Mucosa of descending colon (tissue), 3 donors: ENCODE data around the gene RBP2. TPM values are rescaled to one million over a fixed set of nuclear protein-coding genes. Genes with fewer than 3 reads are reported as not detected.

Experiments used
- ATAC-seq: fragments of 200-7000 bp; cut with Tn5 transposase; one replicate; pipeline ENCODE4 v1.9.1; 2020; ENCODE audit warnings: mild to moderate bottlenecking, moderate library complexity
- DNase-seq, 3 donors: peaks; one replicate each; pipeline ENCODE4 v3.0.0-alpha.2; 2020
- H3K36me3 ChIP-seq: fragments of 200-600 bp; one replicate; pipeline ENCODE4 v1.8.0; 2021; ENCODE audit warnings: low read depth, mild to moderate bottlenecking
- H3K4me1 ChIP-seq: fragments of 200-600 bp; one replicate; pipeline ENCODE4 v1.8.0; 2021; ENCODE audit warnings: low read depth, mild to moderate bottlenecking
- H3K4me3 ChIP-seq: fragments of 200-600 bp; one replicate; pipeline ENCODE4 v1.8.0; 2021; ENCODE audit warnings: mild to moderate bottlenecking
- H3K9me3 ChIP-seq: fragments of 200-600 bp; one replicate; pipeline ENCODE4 v1.8.0; 2021; ENCODE audit warnings: mild to moderate bottlenecking
- intact Hi-C, 2 donors: fragments of 100-400 bp; cut with DNase I in 1 of 2; cut with micrococcal nuclease in 1 of 2; formaldehyde crosslinking; loops; one replicate each; pipeline versions ENCODE4 v1.11.0 to v1.11.1; 2022; cut with DNase I, micrococcal nuclease
- total RNA-seq, 3 donors: library from RNA; stranded (reverse); fragmentation: NEBNext Ultra II Directional in 2 of 3; extraction: Animal tissue kit (Norgen Biotek cat#: 25700) in 2 of 3; gene quantifications; one replicate each; pipeline versions ENCODE4 v1.2.1 to v1.2.4, GENCODE V29; 2021 to 2023
- TF ChIP-seq, protein P1 (sequence below): fragments of 200-600 bp; IDR thresholded peaks from one replicate; pipeline ENCODE4 v1.8.0; 2022; ENCODE audit warnings: antibody characterized with exemption, mild to moderate bottlenecking
- donor health status: DM: no; HTN: no; CAD: no; lungs with moderate emphysema.
- donor health status: DM: no; HTN: no; CAD: no.
- donor health status: DM: no; HTN: yes; CAD: no.

The RBP2 gene
- total RNA-seq, 3 donors from 2014 or later: 0.76 to 3.5 (median 1.5) TPM

DNA sequence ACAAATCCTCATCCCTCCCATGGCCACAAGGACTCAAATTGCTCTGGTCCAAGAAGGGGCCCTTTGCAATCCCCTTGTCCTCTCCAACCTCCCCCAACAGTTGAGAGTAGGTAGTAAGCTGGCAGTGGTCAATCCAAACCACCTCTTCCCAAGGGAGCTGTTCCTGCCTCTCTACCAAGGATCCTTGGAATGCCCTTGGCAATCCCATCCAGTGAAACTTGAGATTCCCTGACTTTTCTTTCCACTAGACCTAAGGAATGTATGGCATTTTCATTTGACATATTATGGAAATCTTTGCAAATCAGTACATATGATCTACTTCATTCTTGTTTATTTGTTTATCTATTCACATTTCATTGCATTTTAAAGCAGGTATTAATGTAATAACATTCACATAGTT lies 4.8 kb upstream of the RBP2 start:
- Histone ChIP-seq H3K36me3 (no peaks in the 10 kb centered on the region), H3K4me3 (no peak overlapping the region), H3K9me3 (no peaks in the 10 kb centered on the region), H3K4me1 (peaks cover 13% of the 10 kb centered on the region)
- DNase-seq (no peak), ATAC-seq (no peak)
- TF ChIP-seq, protein P1, sequence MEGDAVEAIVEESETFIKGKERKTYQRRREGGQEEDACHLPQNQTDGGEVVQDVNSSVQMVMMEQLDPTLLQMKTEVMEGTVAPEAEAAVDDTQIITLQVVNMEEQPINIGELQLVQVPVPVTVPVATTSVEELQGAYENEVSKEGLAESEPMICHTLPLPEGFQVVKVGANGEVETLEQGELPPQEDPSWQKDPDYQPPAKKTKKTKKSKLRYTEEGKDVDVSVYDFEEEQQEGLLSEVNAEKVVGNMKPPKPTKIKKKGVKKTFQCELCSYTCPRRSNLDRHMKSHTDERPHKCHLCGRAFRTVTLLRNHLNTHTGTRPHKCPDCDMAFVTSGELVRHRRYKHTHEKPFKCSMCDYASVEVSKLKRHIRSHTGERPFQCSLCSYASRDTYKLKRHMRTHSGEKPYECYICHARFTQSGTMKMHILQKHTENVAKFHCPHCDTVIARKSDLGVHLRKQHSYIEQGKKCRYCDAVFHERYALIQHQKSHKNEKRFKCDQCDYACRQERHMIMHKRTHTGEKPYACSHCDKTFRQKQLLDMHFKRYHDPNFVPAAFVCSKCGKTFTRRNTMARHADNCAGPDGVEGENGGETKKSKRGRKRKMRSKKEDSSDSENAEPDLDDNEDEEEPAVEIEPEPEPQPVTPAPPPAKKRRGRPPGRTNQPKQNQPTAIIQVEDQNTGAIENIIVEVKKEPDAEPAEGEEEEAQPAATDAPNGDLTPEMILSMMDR: no peak
- intact Hi-C loops: no loop called here

DNA sequence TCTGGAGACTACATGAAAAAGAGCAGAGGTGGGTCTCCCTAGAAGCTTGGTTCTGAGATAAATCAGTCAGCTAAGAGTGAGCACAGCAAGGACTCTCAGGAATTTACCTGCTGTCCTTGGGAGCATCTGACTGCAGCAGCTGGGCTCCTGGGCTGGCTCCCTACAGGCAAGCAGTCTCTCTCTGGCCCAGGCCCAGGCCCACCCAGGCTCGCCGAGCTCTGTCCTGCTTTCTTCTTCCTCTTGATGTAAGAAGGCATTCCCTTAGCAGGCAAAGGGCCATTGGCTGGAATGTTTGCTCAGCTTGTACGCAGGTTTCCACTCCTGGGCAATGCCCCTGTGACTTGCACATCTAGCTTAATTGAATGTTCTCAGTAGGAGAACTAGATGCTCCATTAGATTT lies 4.3 kb upstream of the RBP2 start:
- intact Hi-C loops: no loop called here
- DNase-seq (no peak), ATAC-seq (no peak)

DNA sequence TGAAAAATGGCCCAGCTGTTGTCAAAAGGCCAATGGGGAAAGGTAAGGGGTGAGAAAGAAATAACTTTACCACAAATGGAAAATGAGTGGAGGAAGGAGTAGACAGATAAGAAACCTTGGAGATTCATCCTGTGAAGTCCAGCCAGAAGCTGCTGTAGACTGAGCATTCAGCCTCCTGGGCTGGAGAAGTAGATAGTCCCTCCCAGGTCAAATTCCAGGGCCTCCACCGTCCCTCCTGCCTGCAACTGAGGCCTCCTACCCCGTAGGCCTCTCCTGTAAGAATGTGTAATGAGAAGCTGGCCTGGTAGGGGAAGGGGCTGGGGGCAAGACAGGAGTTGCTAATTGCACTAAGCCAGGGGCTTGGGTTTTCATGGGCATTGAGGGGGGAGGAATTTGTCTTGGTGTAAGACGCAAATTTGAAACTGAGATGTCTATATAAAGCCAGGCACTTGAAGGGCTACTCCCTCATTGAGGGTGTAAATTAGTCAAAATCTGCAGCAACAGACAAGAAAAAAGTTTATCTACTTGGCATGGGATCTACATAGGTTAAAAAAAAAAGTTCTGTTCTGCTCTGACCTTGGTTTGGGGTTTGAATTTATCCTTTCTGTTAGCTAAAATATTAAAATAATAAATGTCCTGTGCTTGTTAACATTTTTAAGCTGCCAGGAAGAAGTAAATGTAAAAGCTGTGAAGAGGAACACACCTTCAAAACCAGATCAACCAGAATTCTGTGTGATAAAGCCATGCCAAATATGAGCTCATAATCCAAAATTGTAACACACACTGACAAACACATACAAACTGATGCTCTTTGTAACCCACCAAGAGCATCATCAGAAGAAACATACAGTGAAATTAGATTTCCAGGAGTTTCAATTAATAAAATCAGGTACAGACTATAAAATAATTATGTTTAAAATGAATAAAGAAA lies 1.7 kb upstream of the RBP2 start:
- Histone ChIP-seq H3K4me3 (no peak overlapping the region), H3K36me3 (no peaks in the 10 kb centered on the region), H3K9me3 (no peaks in the 10 kb centered on the region), H3K4me1 (peaks cover 16% of the 10 kb centered on the region)
- peak; percentile 73 for ATAC-seq
- intact Hi-C loops: no loop called here
- peak in 2 of 3 donors; percentile 28 to 50 for DNase-seq
- TF ChIP-seq, protein P1: no peak

More for the DNA sequence above, 4.3 kb upstream of the RBP2 start:
- Histone ChIP-seq H3K4me3 (no peak overlapping the region), H3K9me3 (no peaks in the 10 kb centered on the region), H3K36me3 (no peaks in the 10 kb centered on the region), H3K4me1 (peaks cover 16% of the 10 kb centered on the region)
- TF ChIP-seq, protein P1: no peak

DNA sequence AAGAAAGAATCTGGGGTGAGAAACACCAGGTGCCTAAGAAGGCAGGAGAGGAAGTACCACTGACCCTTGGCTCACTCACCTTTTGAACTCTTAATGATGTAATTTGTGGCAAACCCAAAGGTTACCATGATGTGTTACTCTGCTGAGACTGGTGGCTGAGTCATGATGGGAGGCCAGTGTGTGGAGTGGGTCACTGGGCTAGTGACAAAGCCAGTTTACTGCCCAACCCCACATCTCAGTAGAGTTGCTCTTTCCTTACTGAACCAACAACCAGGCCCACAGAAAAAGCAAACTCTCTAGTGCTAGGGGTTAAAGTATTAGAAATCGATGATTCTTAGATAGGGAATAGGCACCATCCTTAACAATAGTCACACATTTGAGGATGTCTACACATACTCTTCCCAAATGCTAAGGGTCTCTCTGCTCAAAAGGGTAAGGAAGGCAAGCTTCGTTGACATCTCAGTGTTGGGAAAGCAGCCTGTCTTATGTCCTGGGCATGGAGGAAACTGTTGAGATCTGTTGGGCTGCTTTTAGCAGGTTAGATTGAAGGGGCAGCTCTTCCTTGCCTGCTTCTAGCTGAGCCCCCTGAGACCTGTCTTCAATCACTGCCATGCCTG lies 3.1 kb downstream of the RBP2 start:
- Histone ChIP-seq H3K4me1 (peaks cover 16% of the 10 kb centered on the region), H3K36me3 (no peaks in the 10 kb centered on the region), H3K9me3 (no peaks in the 10 kb centered on the region), H3K4me3 (no peak overlapping the region)
- ATAC-seq (peak; percentile 64), DNase-seq (no peak)
- intact Hi-C loops: no loop called here
- TF ChIP-seq, protein P1: no peak

DNA sequence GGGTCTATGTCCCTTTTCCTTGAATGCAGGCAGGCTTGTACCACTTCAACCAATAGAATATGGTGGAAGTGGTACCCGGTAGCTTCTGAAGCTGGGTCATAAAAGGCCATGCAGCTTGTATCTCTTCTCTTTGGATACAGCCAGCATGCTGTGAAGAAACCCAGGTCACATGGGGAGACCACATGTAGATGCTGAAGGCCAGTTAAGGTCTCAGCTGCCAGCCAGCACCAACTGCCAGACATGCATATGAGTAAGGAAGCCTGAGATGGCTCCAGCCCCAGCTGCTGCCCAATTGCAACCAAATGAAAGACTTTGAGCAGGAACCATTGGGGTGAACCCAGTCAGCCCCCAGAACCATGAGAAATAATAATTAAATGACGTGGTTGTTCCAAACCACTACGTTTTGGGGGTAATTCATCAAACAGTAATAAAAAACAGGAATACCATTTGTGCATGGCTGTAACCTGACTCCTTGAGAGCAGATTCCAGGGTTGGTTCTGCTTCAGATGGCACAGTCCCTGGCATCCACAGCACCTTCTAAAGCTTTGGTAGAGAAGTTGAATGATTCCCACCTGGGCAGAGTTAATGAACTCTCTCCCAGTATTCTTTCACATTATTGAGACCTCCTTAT lies 3.8 kb downstream of the RBP2 start:
- ATAC-seq: no peak
- Histone ChIP-seq H3K36me3 (no peaks in the 10 kb centered on the region), H3K4me3 (no peak overlapping the region), H3K4me1 (peaks cover 16% of the 10 kb centered on the region), H3K9me3 (no peaks in the 10 kb centered on the region)
- no peak for DNase-seq
- TF ChIP-seq, protein P1: no peak
- intact Hi-C loops: no loop called here
